ENCODE results near the gene POLR1A. TPM values are rescaled to one million over a fixed set of nuclear protein-coding genes. Genes with fewer than 3 reads are reported as not detected.

POLR1A gene
- total and polyA plus RNA-seq, 4 donors: 3.2 to 12.3 (median 6.1) TPM

DNA sequence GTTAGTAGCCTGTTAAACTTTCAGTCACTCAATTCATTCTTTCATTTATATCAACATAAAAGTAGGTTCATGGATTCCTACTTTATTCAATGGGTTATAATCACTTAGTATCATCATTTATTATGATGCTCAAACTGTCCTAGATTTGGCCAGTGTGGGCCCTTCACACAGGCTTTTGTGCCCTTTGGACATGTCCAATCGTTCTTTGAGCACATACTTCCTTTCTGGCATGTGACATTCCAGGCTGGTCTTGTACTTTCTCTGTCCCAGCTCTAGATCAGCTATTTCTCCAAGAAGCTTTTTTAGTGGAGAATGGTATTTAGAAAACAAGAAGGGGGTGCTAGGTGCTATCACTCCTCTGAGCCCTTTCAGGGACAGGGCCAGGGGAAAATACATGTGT lies 11.5 kb downstream of the POLR1A start:
- DNase-seq (ENCODE audit: low spot score): no peak
- 26% methylated on average over 1 of the region's 1 CpG for WGBS
- no peak overlapping the region for H3K4me3 ChIP-seq (ENCODE audit: low read depth in 1 of 3, low read length in 3 of 3)
- TF ChIP-seq SP1 (IDR thresholded peaks at IDR 0.05) (no peak), HNF4A (conservative IDR thresholded peaks at IDR 0.05) (peak in 1 of 2 donors; percentile 48), ZBTB33 (IDR thresholded peaks at IDR 0.05) (no peak)
- H3K9me3 ChIP-seq (ENCODE audit: control insufficient read depth in 4 of 4, low read length in 3 of 4): no peaks in the 10 kb centered on the region
- no peak overlapping the region for H3K27ac ChIP-seq (ENCODE audit: low read depth in 1 of 2, low read length in 2 of 2)
- no peaks in the 10 kb centered on the region for H3K4me1 ChIP-seq (ENCODE audit: control insufficient read depth in 4 of 4, insufficient read depth in 4 of 4, low read length in 3 of 4)
- peaks cover 10 to 43% (median 25%) of the 10 kb centered on the region in 4 donors for H3K36me3 ChIP-seq (ENCODE audit: control insufficient read depth in 4 of 4, insufficient read depth in 3 of 4, low read depth in 1 of 4, low read length in 3 of 4)
- no peak overlapping the region for H3K9ac ChIP-seq (ENCODE audit: low read depth in 1 of 2, low read length in 2 of 2)
- H3K27me3 ChIP-seq (ENCODE audit: control insufficient read depth in 4 of 4, insufficient read depth in 4 of 4, low read length in 3 of 4): no peaks in the 10 kb centered on the region

DNA sequence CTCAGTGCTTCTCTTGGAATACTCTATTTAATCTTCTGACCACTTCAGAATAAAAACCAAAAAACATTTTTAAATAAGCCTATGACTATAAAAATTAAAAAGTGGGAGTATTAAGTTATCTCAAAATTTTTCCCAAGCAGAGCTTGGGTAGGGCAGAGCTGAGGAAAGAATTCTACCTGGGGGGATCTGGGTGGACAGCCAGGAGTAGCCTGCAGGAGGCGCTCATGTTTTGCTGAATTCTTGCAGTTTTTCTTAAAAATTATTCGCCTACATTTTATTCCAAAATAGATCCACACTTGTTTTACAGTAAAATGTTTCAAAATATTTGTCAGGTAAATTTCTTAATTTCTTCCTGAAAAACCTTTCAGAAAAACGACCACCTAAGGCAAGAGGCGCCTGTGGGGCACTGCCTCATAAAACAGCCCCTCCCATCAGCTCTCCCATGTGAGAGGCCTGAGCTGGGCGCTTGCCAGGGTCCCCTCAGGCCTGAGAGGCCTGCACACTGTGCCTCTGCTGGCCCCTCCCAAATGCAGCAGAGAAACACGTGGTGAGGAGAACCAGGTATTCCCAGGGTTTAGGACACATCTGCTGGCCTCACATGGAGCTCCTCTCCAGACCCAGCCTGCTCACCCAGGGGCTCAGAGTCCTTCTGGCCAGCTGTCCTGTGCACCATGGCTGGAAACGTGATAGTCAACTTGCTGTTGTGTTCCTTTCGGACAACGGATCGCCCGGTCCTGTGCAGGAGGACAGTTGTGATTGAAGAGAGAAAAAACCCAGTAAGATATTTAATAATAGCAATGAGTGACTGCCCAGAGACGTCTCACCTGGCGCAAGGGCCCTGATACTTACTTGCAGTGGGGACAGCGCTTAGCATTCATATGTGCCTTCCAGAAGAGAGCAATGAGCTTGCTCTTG lies 17.5 kb downstream of the POLR1A start:
- 85% methylated on average over 14 of the region's 14 CpGs for WGBS
- no peak for DNase-seq (ENCODE audit: low spot score)
- Histone ChIP-seq H3K9me3 (ENCODE audit: control insufficient read depth in 4 of 4, low read length in 3 of 4) (no peaks in the 10 kb centered on the region), H3K27ac (ENCODE audit: low read depth in 1 of 2, low read length in 2 of 2) (no peak overlapping the region), H3K36me3 (ENCODE audit: control insufficient read depth in 4 of 4, insufficient read depth in 3 of 4, low read depth in 1 of 4, low read length in 3 of 4) (peaks cover 12 to 45% (median 33%) of the 10 kb centered on the region in 4 donors), H3K4me3 (ENCODE audit: low read depth in 1 of 3, low read length in 3 of 3) (no peak overlapping the region), H3K27me3 (ENCODE audit: control insufficient read depth in 4 of 4, insufficient read depth in 4 of 4, low read length in 3 of 4) (no peaks in the 10 kb centered on the region), H3K9ac (ENCODE audit: low read depth in 1 of 2, low read length in 2 of 2) (no peak overlapping the region), H3K4me1 (ENCODE audit: control insufficient read depth in 4 of 4, insufficient read depth in 4 of 4, low read length in 3 of 4) (no peaks in the 10 kb centered on the region)
- no peak for TF ChIP-seq REST (IDR thresholded peaks at IDR 0.05)
- no peak for TF ChIP-seq NR2F2 (IDR thresholded peaks at IDR 0.05)
- TF ChIP-seq TAF1 (conservative IDR thresholded peaks at IDR 0.05): no peak
- TF ChIP-seq RAD21 (IDR thresholded peaks at IDR 0.05): peak in 1 of 2 donors; percentile 17
- TF ChIP-seq, protein P1, sequence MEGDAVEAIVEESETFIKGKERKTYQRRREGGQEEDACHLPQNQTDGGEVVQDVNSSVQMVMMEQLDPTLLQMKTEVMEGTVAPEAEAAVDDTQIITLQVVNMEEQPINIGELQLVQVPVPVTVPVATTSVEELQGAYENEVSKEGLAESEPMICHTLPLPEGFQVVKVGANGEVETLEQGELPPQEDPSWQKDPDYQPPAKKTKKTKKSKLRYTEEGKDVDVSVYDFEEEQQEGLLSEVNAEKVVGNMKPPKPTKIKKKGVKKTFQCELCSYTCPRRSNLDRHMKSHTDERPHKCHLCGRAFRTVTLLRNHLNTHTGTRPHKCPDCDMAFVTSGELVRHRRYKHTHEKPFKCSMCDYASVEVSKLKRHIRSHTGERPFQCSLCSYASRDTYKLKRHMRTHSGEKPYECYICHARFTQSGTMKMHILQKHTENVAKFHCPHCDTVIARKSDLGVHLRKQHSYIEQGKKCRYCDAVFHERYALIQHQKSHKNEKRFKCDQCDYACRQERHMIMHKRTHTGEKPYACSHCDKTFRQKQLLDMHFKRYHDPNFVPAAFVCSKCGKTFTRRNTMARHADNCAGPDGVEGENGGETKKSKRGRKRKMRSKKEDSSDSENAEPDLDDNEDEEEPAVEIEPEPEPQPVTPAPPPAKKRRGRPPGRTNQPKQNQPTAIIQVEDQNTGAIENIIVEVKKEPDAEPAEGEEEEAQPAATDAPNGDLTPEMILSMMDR (IDR thresholded peaks at IDR 0.05; ENCODE audit: low read depth, low read length, missing input control): peak; percentile 20
- no peak for TF ChIP-seq EGR1 (IDR thresholded peaks at IDR 0.05; ENCODE audit: low read depth in 2 of 2)
- TF ChIP-seq YY1 (IDR thresholded peaks at IDR 0.05): no peak
